WTC11 (cell line): ENCODE data around the gene HHIPL2. TPM values are rescaled to one million over a fixed set of nuclear protein-coding genes. Genes with fewer than 3 reads are reported as not detected.

Source experiments
- ATAC-seq: fragments of 200-7000 bp; cut with Tn5 transposase; 2 replicates; pipeline ENCODE4 v1.10.0; 2021; ENCODE audit warnings: mild to moderate bottlenecking, moderate library complexity
- CTCF ChIA-PET: fragments of 300-600 bp; sonication (Branson Sonifier 250); formaldehyde crosslinking; loops from one replicate; lab custom pipeline; 2021; ENCODE audit warnings: antibody characterized with exemption; lab: Charles Lee
- POLR2A ChIA-PET: fragments of 350-600 bp; sonication (Branson Sonifier 250); formaldehyde crosslinking; loops from one replicate; lab custom pipeline; 2021; ENCODE audit warnings: antibody characterized with exemption; lab: Charles Lee
- DNase-seq: peaks from one replicate; pipeline ENCODE4 v3.0.0; 2021; ENCODE audit warnings: low spot score
- H3K27ac Mint-ChIP-seq: 2 replicates; pipeline ENCODE4 v1.8.0; 2021; ENCODE audit warnings: mixed read lengths
- H3K27me3 Mint-ChIP-seq: 2 replicates; pipeline ENCODE4 v1.8.0; 2021; ENCODE audit warnings: low read depth, mild to moderate bottlenecking, moderate library complexity, mixed read lengths
- H3K36me3 Mint-ChIP-seq: 2 replicates; pipeline ENCODE4 v1.8.0; 2021; ENCODE audit warnings: mixed read lengths
- H3K4me1 Mint-ChIP-seq: 2 replicates; pipeline ENCODE4 v1.8.0; 2022; ENCODE audit warnings: mixed read lengths
- H3K4me3 Mint-ChIP-seq: 2 replicates; pipeline ENCODE4 v1.8.0; 2021; ENCODE audit warnings: mild to moderate bottlenecking, moderate library complexity, mixed read lengths
- H3K9me3 Mint-ChIP-seq: 2 replicates; pipeline ENCODE4 v1.8.0; 2021; ENCODE audit warnings: mixed read lengths
- ATF2 ChIP-seq: sonication (generic); formaldehyde crosslinking; IDR thresholded peaks from 2 replicates; pipeline ENCODE4 v1.8.1; 2022; ENCODE audit warnings: low read depth, missing genetic modification reagents, borderline replicate concordance
- ATF6 ChIP-seq: sonication (generic); formaldehyde crosslinking; IDR thresholded peaks from 2 replicates; pipeline ENCODE4 v1.8.1; 2023; ENCODE audit warnings: mild to moderate bottlenecking, missing genetic modification reagents
- CREB1 ChIP-seq: sonication (generic); formaldehyde crosslinking; IDR thresholded peaks from 2 replicates; pipeline ENCODE4 v1.8.0; 2023; ENCODE audit warnings: mild to moderate bottlenecking, missing genetic modification reagents
- CTCF ChIP-seq: fragments of 200-600 bp; IDR thresholded peaks from 2 replicates; pipeline ENCODE4 v1.8.0; 2022; ENCODE audit warnings: antibody characterized with exemption
- GABPB1 ChIP-seq: sonication (generic); formaldehyde crosslinking; IDR thresholded peaks from 2 replicates; pipeline ENCODE4 v1.8.1; 2023; ENCODE audit warnings: mild to moderate bottlenecking, missing genetic modification reagents
- HMGA2 ChIP-seq: fragments of 250-450 bp; sonication (Bioruptor Pico); IDR thresholded peaks from 2 replicates; pipeline ENCODE4 v1.4.0; 2021; ENCODE audit warnings: mild to moderate bottlenecking, moderate library complexity
- IRF2 ChIP-seq: sonication (generic); formaldehyde crosslinking; IDR thresholded peaks from 2 replicates; pipeline ENCODE4 v1.8.0; 2022; ENCODE audit warnings: low read depth, missing genetic modification reagents, borderline replicate concordance
- JAZF1 ChIP-seq: fragments of 250-450 bp; sonication (Bioruptor Pico); IDR thresholded peaks from 2 replicates; pipeline ENCODE4 v1.9.0; 2021; ENCODE audit warnings: moderate library complexity, mild to moderate bottlenecking, inconsistent platforms
- MAX ChIP-seq: sonication (generic); formaldehyde crosslinking; IDR thresholded peaks from 2 replicates; pipeline ENCODE4 v1.8.0; 2022; ENCODE audit warnings: mild to moderate bottlenecking, missing genetic modification reagents
- NR1H2 ChIP-seq: sonication (generic); formaldehyde crosslinking; IDR thresholded peaks from 2 replicates; pipeline ENCODE4 v1.9.0; 2021; ENCODE audit warnings: mild to moderate bottlenecking, moderate library complexity, missing genetic modification reagents
- SOX15 ChIP-seq: fragments of 250-450 bp; sonication (Bioruptor Pico); IDR thresholded peaks from 2 replicates; pipeline ENCODE4 v1.9.0; 2021; ENCODE audit warnings: mild to moderate bottlenecking
- SP1 ChIP-seq: sonication (generic); formaldehyde crosslinking; conservative IDR thresholded peaks from 2 replicates; pipeline ENCODE4 v1.8.1; 2022; ENCODE audit warnings: missing genetic modification reagents
- STAT6 ChIP-seq: sonication (generic); formaldehyde crosslinking; conservative IDR thresholded peaks from 2 replicates; pipeline ENCODE4 v1.8.1; 2023; ENCODE audit warnings: mild to moderate bottlenecking, low read depth, missing genetic modification reagents, moderate library complexity
- ZNF121 ChIP-seq: sonication (generic); formaldehyde crosslinking; IDR thresholded peaks from 2 replicates; pipeline ENCODE4 v1.8.0; 2023; ENCODE audit warnings: missing genetic modification reagents
- ZNF232 ChIP-seq: sonication (generic); formaldehyde crosslinking; IDR thresholded peaks from 2 replicates; pipeline ENCODE4 v1.8.0; 2022; ENCODE audit warnings: mild to moderate bottlenecking, missing genetic modification reagents
- ZNF317 ChIP-seq: sonication (generic); formaldehyde crosslinking; IDR thresholded peaks from 2 replicates; pipeline ENCODE4 v1.8.1; 2023; ENCODE audit warnings: low read depth, mild to moderate bottlenecking, moderate library complexity, missing genetic modification reagents, borderline replicate concordance
- ZNF532 ChIP-seq: fragments of 250-450 bp; sonication (Bioruptor Pico); IDR thresholded peaks from 2 replicates; pipeline ENCODE4 v1.9.0; 2021; ENCODE audit warnings: mild to moderate bottlenecking, borderline replicate concordance
- total RNA-seq: library from RNA; stranded (reverse); gene quantifications from 3 replicates; pipeline ENCODE4 v1.2.3, GENCODE V29; 2021

The HHIPL2 gene
- total RNA-seq, 1 experiment from 2014 or later, result 0.11 TPM

GRCh38 chr1:222547260-222547614, 667 bp downstream of the HHIPL2 start:
- POLR2A ChIA-PET, result no interaction called here
- no peak for DNase-seq
- no peaks in the 10 kb centered on the region for H3K9me3 Mint-ChIP-seq
- 0 out of 2 replicates have a peak, but pooled peaks cover 6% of the 10 kb centered on the region for H3K4me1 Mint-ChIP-seq
- no peak overlapping the region for H3K4me3 Mint-ChIP-seq
- CTCF ChIA-PET, result interaction anchor here (2.7 kb wide), 1 partner anchor 82 kb away, joined by 12 read pairs; no protein-coding TSS in a partner anchor
- H3K27ac Mint-ChIP-seq, result no peak overlapping the region
- no peaks in the 10 kb centered on the region for H3K36me3 Mint-ChIP-seq
- TF ChIP-seq NR1H2 (CRISPR knock-in tag) (no peak), MAX (CRISPR knock-in tag) (no peak), ZNF532 (CRISPR knock-in tag) (no peak), JAZF1 (CRISPR knock-in tag) (no peak), IRF2 (no peak), GABPB1 (CRISPR knock-in tag) (no peak), ATF2 (CRISPR knock-in tag) (no peak), SOX15 (CRISPR knock-in tag) (no peak), CTCF (no peak), ZNF121 (no peak)
- TF ChIP-seq, all 79 proteins: peak for 0
- H3K27me3 Mint-ChIP-seq, result no peaks in the 10 kb centered on the region
- no peak for ATAC-seq

GRCh38 chr1:222546548-222547259, 1.2 kb downstream of the HHIPL2 start:
- TF ChIP-seq ATF6 (CRISPR knock-in tag), result no peak
- no peak for TF ChIP-seq HMGA2
- no peak for TF ChIP-seq ZNF232 (CRISPR knock-in tag)
- no peak for TF ChIP-seq CREB1
- no peak for TF ChIP-seq STAT6 (CRISPR knock-in tag)
- no peak for TF ChIP-seq SP1 (CRISPR knock-in tag)
- no peak for TF ChIP-seq ZNF317 (CRISPR knock-in tag)
- ATAC-seq (0 out of 2 replicates have a peak, but pooled peaks have one; percentile 13), DNase-seq (no peak)
- CTCF ChIA-PET, result interaction anchor here (2.7 kb wide), 1 partner anchor 81 kb away, joined by 12 read pairs; no protein-coding TSS in a partner anchor
- no peaks in the 10 kb centered on the region for H3K27me3 Mint-ChIP-seq
- no peak overlapping the region for H3K27ac Mint-ChIP-seq
- no peak overlapping the region for H3K4me3 Mint-ChIP-seq
- H3K9me3 Mint-ChIP-seq, result no peaks in the 10 kb centered on the region
- 0 out of 2 replicates have a peak, but pooled peaks cover 6% of the 10 kb centered on the region for H3K4me1 Mint-ChIP-seq
- POLR2A ChIA-PET, result no interaction called here
- no peaks in the 10 kb centered on the region for H3K36me3 Mint-ChIP-seq
